Osteocyte (in vitro differentiated cells): Measurements from ENCODE around the gene GPLD1. TPM values are rescaled to one million over a fixed set of nuclear protein-coding genes. Genes with fewer than 3 reads are reported as not detected.

ENCODE experiments used
- DNase-seq: peaks from one replicate; pipeline ENCODE4 v3.0.0; 2021; ENCODE audit warnings: mixed read lengths; ENCODE audit not compliant: unreplicated experiment; ENCODE audit errors: extremely low spot score
- H3K27ac Mint-ChIP-seq: one replicate; pipeline ENCODE4 v1.8.0; 2021; ENCODE audit warnings: mild to moderate bottlenecking, mixed read lengths; ENCODE audit not compliant: unreplicated experiment
- H3K27me3 Mint-ChIP-seq: one replicate; pipeline ENCODE4 v1.8.0; 2021; ENCODE audit warnings: mixed read lengths; ENCODE audit not compliant: unreplicated experiment
- H3K36me3 Mint-ChIP-seq: one replicate; pipeline ENCODE4 v1.8.0; 2021; ENCODE audit warnings: mixed read lengths; ENCODE audit not compliant: unreplicated experiment
- H3K4me1 Mint-ChIP-seq: one replicate; pipeline ENCODE4 v1.8.0; 2021; ENCODE audit warnings: mixed read lengths; ENCODE audit not compliant: unreplicated experiment
- H3K4me3 Mint-ChIP-seq: one replicate; pipeline ENCODE4 v1.8.0; 2021; ENCODE audit warnings: mild to moderate bottlenecking, moderate library complexity, mixed read lengths; ENCODE audit not compliant: unreplicated experiment
- H3K9me3 Mint-ChIP-seq: one replicate; pipeline ENCODE4 v1.8.0; 2021; ENCODE audit warnings: mixed read lengths; ENCODE audit not compliant: unreplicated experiment
- total RNA-seq: library from RNA; stranded (reverse); gene quantifications from 2 replicates; pipeline ENCODE4 v1.2.1, GENCODE V29; 2021
- TF ChIP-seq, protein P1 (sequence below): fragments of 200-600 bp; sonication (generic); IDR thresholded peaks from 2 replicates; pipeline ENCODE4 v1.5.0; 2021; ENCODE audit warnings: antibody characterized with exemption, mild to moderate bottlenecking, moderate library complexity

GPLD1 gene
- total RNA-seq, 1 donor from 2014 or later: 1.9 TPM

DNA sequence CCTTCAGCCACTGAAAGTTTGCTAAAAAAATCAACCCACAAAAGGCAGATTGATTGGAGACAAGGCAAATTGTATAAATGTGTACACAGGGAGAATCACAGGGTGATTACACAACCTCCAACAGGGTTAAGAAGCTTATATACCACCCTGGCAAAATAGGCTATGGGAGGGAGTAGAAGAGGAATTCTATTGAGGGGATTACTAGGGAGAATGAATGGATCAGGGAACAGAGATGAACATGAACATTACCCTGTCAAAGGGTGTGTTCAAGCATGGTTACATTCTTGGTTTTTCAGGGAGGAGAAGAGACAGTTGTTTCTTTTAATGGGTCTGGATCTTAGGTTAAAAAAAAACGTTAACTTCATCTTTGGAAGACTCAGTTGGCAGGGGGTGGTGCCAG lies 91.7 kb downstream of the GPLD1 start:
- Mint-ChIP-seq H3K9me3 (no peaks in the 10 kb centered on the region), H3K4me1 (peaks cover 6% of the 10 kb centered on the region), H3K36me3 (no peaks in the 10 kb centered on the region), H3K4me3 (no peak overlapping the region), H3K27ac (no peak overlapping the region), H3K27me3 (peaks cover 37% of the 10 kb centered on the region)
- TF ChIP-seq, protein P1, sequence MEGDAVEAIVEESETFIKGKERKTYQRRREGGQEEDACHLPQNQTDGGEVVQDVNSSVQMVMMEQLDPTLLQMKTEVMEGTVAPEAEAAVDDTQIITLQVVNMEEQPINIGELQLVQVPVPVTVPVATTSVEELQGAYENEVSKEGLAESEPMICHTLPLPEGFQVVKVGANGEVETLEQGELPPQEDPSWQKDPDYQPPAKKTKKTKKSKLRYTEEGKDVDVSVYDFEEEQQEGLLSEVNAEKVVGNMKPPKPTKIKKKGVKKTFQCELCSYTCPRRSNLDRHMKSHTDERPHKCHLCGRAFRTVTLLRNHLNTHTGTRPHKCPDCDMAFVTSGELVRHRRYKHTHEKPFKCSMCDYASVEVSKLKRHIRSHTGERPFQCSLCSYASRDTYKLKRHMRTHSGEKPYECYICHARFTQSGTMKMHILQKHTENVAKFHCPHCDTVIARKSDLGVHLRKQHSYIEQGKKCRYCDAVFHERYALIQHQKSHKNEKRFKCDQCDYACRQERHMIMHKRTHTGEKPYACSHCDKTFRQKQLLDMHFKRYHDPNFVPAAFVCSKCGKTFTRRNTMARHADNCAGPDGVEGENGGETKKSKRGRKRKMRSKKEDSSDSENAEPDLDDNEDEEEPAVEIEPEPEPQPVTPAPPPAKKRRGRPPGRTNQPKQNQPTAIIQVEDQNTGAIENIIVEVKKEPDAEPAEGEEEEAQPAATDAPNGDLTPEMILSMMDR: no peak
- no peak for DNase-seq

DNA sequence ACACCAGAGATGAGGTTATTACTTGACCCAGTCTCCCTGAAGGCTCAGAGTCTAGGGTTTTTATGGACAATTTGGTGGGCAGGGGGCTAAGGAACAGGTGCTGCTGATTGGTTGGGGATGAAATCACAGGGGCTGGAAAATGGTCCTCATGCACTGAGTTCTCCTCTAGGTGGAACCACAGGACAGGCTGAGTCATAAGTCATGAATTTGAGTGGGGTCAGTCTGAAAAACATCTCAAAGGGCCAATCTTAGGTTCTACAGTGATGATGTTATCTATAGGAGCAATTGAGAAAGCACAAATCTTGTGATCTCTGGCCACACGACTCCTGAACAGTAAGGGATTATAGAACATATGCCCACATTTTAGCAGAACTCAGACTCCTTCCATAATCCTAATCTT lies 92.6 kb downstream of the GPLD1 start:
- no peaks in the 10 kb centered on the region for H3K36me3 Mint-ChIP-seq
- H3K27ac Mint-ChIP-seq: no peak overlapping the region
- H3K9me3 Mint-ChIP-seq: no peaks in the 10 kb centered on the region
- peaks cover 40% of the 10 kb centered on the region for H3K27me3 Mint-ChIP-seq
- no peak for DNase-seq
- TF ChIP-seq, protein P1: no peak
- no peaks in the 10 kb centered on the region for H3K4me1 Mint-ChIP-seq
- no peak overlapping the region for H3K4me3 Mint-ChIP-seq

DNA sequence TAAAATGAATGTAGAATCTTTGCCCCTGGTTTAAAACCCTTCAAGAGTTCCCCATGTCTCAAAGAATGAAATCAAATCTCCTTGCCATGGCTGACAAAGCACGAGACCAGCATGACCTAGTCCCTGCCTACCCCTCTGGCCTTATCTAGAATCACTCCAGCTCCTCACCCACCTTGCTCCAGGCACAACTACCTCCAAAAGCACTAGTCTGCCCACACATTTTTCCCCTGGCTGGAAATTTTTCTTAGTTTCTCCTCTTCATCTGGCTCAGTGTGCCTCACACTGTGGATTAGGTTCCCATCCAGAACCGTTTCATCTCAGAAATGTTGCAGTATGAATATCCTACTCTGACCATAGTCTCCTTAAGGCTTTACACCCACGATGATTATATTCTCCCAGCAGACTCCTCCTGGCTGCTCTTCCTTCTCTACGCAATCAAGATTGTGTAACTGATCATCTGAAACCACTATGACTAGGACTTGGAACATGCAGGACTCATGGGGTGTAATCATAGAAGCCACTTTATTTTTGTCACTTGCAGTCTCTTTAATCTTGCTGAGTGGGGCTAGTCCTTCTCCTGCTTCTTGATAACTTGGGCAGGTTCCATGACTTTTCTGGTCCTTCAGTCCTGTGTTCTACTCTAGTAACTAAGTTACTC lies 94.5 kb downstream of the GPLD1 start:
- H3K27ac Mint-ChIP-seq: no peak overlapping the region
- no peak overlapping the region for H3K4me3 Mint-ChIP-seq
- no peak for DNase-seq
- TF ChIP-seq, protein P1: no peak
- no peaks in the 10 kb centered on the region for H3K36me3 Mint-ChIP-seq
- H3K27me3 Mint-ChIP-seq: peaks cover 29% of the 10 kb centered on the region
- no peaks in the 10 kb centered on the region for H3K4me1 Mint-ChIP-seq
- H3K9me3 Mint-ChIP-seq: no peaks in the 10 kb centered on the region

DNA sequence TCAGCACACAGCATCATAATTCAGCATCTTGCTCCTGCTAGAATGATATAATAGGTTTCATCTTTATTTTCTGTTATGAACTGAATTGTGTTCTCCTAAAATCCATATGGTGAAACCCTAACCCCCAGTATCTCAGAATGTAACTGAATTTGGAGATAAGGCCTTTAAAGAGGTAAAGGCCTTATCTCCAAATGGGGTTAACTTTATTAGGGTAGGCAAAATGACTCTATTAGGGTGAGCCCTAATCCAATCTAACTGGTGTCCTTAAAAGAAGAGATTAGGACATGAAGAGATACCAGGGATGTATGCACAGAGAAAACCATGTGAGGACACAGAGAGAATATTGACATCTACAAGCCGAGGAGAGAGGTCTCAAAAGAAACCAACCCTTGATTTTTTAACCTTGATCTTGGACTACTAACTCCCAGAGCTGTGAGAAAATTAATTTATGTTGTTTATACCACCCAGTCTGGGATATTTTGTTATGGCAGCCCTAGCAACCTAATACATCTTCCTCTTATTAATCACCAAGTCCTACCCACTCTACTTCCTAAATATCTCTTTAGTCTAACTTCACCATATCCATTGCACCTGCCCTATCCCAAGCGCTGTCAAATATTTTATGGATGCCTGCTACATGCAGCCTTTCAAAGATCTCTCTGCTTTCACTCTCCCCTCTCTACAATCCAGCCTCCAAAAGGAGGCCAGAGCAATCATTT lies 95.2 kb downstream of the GPLD1 start:
- TF ChIP-seq, protein P1: no peak
- no peaks in the 10 kb centered on the region for H3K4me1 Mint-ChIP-seq
- H3K4me3 Mint-ChIP-seq: no peak overlapping the region
- H3K27ac Mint-ChIP-seq: no peak overlapping the region
- H3K36me3 Mint-ChIP-seq: no peaks in the 10 kb centered on the region
- no peaks in the 10 kb centered on the region for H3K9me3 Mint-ChIP-seq
- no peak for DNase-seq
- peaks cover 22% of the 10 kb centered on the region for H3K27me3 Mint-ChIP-seq

DNA sequence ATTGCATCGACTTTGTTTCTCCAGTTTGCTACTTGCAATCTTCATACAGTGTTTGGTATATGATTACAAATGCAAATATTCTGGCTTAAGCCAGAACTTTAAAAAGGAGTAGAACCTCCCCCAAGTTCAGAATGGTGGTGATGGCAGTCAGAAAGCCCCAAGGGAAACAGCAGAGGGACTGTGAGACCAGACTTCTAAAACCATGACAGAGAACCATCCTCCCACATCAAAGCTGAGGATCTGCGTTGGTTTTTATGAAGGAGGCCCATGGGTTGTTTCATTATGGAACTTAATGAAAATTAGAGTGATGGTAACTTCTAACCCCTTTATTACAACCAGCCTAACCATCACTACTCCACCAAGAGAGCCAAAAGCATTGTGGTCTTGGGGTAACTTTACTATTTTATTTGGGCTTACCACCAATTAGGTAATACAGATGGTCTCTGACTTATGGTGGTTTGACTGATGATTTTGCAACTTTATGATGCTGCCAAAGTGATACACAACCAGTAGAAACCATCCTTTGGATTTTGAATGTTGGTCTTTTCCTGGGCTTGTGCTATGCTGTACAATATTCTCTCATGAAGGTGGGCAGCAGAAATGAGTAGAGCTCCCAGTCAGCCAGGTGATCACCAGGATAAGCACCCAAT lies 97.5 kb downstream of the GPLD1 start:
- no peak overlapping the region for H3K27ac Mint-ChIP-seq
- H3K27me3 Mint-ChIP-seq: peaks cover 14% of the 10 kb centered on the region
- no peaks in the 10 kb centered on the region for H3K9me3 Mint-ChIP-seq
- H3K4me3 Mint-ChIP-seq: no peak overlapping the region
- no peaks in the 10 kb centered on the region for H3K36me3 Mint-ChIP-seq
- DNase-seq: no peak
- H3K4me1 Mint-ChIP-seq: no peaks in the 10 kb centered on the region
- TF ChIP-seq, protein P1: no peak
